ENCODE results near the gene CCR6.
"Not testable (repeated sequence)": the region's sequence is repeated elsewhere in the genome, so short reads cannot be mapped to it uniquely, and the experiment has no call there.

The CCR6 gene

DNA sequence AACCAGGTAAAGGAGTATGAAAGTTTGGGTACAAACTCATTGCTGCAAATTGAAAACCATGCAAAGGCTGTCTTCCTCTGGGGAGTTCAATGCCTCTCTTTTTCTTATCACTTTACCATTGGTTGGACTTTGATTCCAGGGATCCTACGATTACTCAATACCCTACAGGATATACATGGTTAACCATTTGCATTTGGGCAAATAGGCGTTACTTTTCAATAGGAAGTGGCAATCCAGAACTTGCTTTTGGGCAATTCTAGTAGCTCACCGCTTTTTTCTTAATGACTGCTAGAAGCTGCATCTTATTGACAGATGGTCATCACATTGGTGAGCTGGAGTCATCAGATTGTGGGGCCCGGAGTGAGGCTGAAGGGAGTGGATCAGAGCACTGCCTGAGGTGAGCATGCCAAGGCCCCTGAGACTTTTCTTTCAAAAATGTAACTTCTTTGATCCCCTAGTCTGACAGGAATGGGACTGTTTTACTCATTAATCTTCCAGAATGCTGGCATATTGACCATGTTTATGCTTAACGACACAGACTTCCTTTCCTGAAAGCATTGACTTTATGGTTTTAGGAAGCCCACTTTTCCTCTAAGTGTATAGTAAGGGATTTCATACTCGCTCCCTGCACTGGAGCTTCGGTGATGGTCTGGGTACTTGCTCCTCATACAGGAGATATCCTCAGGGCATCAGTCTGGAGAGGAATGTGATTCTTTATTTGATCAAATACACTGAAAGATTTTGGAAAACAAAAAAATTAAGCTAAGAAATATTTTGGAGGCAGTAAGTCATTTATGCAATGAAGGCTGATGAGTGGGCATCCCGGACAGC, at the start of gene CCR6:
TSS of gene CCR6 (plus strand) at position 270 of the 831 bp plus-strand sequence. CDS start 13,039 bp downstream, outside the sequence.
- no peak for DNase-seq
- in situ Hi-C loops (cut with MboI; ENCODE audit: low pct_unique_long_range_greater_than_20kb, low sequenced_read_pairs), result no loop called here

GRCh38 chr6:167073679-167074274, 49.1 kb upstream of the CCR6 start:
- in situ Hi-C loops (cut with MboI; ENCODE audit: low pct_unique_long_range_greater_than_20kb, low sequenced_read_pairs), result no loop called here
- DNase-seq, result peak; percentile 25

DNA sequence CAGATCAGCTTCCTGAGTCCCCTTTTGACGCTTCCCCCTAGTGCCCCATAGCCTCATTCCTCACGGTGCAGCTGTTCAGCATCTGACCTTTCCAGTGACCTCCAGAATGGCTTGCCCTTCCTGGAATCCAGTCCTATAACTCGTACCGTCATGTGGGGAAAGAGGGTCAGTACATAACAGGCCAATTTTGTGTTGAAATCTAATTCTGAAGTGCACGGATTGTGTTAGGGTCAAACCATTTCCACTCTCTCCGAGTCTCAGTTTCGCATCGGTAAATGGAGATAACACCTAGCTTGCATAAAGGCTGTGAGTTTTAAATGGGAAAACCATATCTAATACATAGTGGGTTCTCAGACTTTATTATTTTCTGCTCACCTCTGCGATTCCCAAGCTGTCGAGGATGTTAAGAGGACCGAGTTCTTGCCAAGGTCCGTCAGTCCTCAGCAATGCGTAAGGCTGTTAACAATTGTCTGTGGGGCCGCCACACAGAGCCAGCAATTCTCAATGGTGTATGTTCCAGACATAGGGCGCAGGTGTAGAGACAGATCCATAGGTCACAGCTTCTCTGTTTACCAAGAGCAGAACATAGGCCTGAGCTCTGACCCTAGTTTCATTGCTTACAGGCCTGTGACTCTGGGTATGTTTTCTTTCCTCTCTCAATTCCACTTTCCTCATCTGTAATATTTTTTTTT, 45.5 kb upstream of the CCR6 start:
- DNase-seq, result no peak
- in situ Hi-C loops (cut with MboI; ENCODE audit: low pct_unique_long_range_greater_than_20kb, low sequenced_read_pairs), result no loop called here

- DNase-seq, result no peak
- in situ Hi-C loops (cut with MboI; ENCODE audit: low pct_unique_long_range_greater_than_20kb, low sequenced_read_pairs), result no loop called here
Measured at GRCh38 chr6:167078745-167079144, 44.2 kb upstream of the CCR6 start.

- in situ Hi-C loops (cut with MboI; ENCODE audit: low pct_unique_long_range_greater_than_20kb, low sequenced_read_pairs), result no loop called here
- no peak for DNase-seq
Measured at GRCh38 chr6:167079853-167080297, 43.0 kb upstream of the CCR6 start.

GRCh38 chr6:167087857-167088354, 35.0 kb upstream of the CCR6 start:
- no peak for DNase-seq
- in situ Hi-C loops (cut with MboI; ENCODE audit: low pct_unique_long_range_greater_than_20kb, low sequenced_read_pairs), result no loop called here

GRCh38 chr6:167088741-167089140, 34.2 kb upstream of the CCR6 start:
- DNase-seq; in situ Hi-C loops (cut with MboI; ENCODE audit: low pct_unique_long_range_greater_than_20kb, low sequenced_read_pairs): not testable (repeated sequence)

GRCh38 chr6:167089243-167090142, 33.4 kb upstream of the CCR6 start:
- in situ Hi-C loops (cut with MboI; ENCODE audit: low pct_unique_long_range_greater_than_20kb, low sequenced_read_pairs), result no loop called here
- no peak for DNase-seq

DNA sequence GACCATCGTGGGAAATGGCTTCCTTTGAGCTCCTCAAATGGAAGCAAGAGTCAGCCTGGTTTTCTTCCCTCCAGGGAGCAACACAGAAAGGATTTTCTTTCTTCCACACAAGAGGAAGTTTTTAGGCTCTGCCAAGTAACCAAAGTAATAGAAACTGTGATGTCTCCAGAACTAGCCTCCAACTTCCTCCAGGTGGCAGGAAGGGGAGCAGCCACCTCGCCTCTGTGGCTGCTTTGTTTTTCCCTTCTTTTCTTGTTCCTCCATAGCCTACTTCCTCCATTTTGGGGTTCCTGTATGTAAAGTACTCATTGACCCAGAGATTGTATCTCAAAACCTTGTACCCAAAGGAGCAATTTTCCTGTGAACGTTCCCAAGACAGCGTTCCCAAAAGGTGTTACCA, 32.7 kb upstream of the CCR6 start:
- peak; percentile 74 for DNase-seq
- in situ Hi-C loops (cut with MboI; ENCODE audit: low pct_unique_long_range_greater_than_20kb, low sequenced_read_pairs), result no loop called here

GRCh38 chr6:167091026-167091804, 31.7 kb upstream of the CCR6 start:
- peak; percentile 86 for DNase-seq
- in situ Hi-C loops (cut with MboI; ENCODE audit: low pct_unique_long_range_greater_than_20kb, low sequenced_read_pairs), result no loop called here

DNA sequence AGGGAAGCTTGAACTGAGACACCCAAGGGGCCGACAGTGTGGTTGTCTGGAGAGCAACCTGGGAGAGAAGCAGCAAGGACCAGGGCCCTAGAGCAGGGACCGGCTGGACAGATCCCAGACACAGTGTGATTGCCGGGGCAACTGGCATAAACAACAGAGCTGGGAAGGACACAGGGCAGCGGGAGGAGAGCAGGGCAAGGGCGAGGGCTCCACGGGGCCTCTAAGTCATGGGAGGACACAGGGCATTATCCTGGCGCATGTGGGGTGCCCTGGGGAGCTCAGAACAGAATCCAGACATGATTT, 31.1 kb upstream of the CCR6 start:
- no peak for DNase-seq
- in situ Hi-C loops (cut with MboI; ENCODE audit: low pct_unique_long_range_greater_than_20kb, low sequenced_read_pairs), result no loop called here

- DNase-seq, result no peak
- in situ Hi-C loops (cut with MboI; ENCODE audit: low pct_unique_long_range_greater_than_20kb, low sequenced_read_pairs), result no loop called here
Measured at GRCh38 chr6:167092672-167093339, 30.1 kb upstream of the CCR6 start.

DNA sequence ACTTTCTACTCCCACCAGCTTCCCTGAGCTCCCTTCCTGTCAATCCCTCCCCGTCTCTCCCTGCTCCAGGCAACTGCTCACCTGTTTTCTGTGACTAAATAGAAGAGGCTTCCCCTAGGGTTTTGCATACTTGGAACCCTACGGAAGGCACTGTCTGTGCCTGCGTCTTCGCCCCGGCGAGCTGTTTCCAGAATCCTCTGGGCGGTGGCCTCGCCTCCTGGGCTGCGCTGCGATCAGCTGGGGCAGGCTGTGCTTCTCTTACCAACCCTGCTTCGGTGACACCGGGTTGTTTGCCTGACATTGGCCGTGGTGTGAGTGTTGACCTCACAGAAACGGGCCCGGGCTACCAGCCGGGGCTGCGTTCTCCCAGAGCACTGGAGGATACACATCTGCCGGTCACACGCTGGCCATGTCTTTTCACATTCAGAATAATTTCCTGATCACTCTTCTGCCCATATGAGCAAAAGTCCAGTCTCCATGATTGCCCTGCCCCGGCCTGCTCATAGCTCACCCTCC, 29.4 kb upstream of the CCR6 start:
- in situ Hi-C loops (cut with MboI; ENCODE audit: low pct_unique_long_range_greater_than_20kb, low sequenced_read_pairs), result no loop called here
- no peak for DNase-seq

GRCh38 chr6:167093922-167094432, 28.9 kb upstream of the CCR6 start:
- DNase-seq, result no peak
- in situ Hi-C loops (cut with MboI; ENCODE audit: low pct_unique_long_range_greater_than_20kb, low sequenced_read_pairs), result no loop called here

DNA sequence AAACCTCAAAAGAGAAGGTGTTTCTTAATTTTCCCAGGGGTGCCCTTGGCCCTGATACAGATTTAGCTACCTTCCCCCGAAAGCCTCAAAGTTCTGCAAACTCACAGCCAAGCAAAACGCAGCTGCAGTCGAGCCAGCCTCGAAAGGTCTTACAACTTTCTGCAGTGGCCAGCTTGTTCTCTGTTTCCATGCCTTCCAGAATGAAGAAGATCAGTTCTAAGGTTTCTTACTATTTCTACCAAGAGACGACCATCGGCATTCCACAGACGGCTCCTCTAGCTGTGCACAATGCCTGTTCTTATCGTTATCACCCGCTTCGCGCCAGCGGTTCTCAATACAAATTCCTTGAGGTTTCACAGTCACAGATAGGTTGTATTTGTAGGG, 28.5 kb upstream of the CCR6 start:
- in situ Hi-C loops (cut with MboI; ENCODE audit: low pct_unique_long_range_greater_than_20kb, low sequenced_read_pairs), result no loop called here
- no peak for DNase-seq

DNA sequence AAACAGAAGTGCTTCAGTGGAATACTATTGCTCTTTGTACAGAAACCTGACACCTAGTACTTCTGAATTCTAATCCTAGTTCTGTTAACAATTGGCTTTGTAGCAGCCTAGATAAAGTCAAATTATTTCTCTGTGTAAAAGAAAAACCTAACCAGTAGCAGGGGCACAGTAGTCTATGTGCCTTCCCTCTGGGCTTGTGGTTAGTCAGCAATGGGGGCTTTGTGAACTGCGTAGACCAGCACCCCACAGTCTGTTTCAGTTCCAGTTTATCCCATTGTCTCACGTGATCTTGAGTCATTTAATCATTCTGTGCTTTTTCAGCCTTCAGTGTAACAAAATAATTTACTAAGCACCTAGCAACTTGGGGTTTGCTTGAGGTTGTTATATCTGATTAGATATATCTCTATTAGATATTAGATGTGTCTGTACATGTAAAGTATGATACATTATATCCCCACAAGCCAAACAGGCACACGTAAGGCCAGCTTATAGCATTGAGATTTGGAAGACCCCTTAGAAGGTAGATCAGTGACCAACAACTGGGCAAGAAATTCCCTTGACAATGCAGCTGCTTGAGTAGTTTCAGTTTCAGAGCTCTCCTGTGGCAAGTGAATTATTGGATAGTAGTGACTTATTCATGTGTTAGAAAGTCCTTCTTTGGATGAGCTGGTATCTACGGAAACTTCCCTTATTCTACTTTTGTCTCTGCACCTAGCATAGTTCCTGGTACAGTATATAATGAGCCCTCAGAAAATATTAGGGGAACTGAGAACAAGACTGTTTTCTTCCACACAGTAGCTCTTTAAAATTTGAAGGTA, 27.9 kb upstream of the CCR6 start:
- in situ Hi-C loops (cut with MboI; ENCODE audit: low pct_unique_long_range_greater_than_20kb, low sequenced_read_pairs), result no loop called here
- DNase-seq, result no peak

DNA sequence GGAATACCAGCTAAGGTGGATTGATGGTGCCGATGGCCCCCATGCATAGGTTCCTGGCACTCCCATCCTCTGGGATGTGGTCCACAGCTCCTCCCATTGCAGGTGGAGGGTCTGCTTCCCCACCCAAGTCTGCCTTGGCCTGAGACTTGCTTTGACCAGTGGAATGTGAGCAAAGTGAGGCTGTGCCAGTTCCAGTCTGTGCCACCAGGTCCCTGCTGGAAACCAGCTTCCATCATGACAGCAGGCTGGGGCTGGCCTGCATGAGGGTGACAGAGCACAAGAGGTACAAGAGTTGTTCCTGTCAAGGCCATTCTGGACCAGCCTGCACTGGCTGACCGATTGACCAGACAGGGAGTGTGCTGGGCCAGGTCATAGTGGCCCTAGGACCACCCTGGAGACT, 27.0 kb upstream of the CCR6 start:
- DNase-seq, result no peak
- in situ Hi-C loops (cut with MboI; ENCODE audit: low pct_unique_long_range_greater_than_20kb, low sequenced_read_pairs), result no loop called here

Data from KBM-7 (cell line).